NCI-H128 (cell line): ENCODE data around the gene CDH12.
"Not testable (repeated sequence)": the region's sequence is repeated elsewhere in the genome, so short reads cannot be mapped to it uniquely, and the experiment has no call there.

Experiments used
- DNase-seq: peaks from one replicate; lab custom pipeline; 2025; ENCODE audit not compliant: unreplicated experiment; lab: John Stamatoyannopoulos, UW

The CDH12 gene

DNA sequence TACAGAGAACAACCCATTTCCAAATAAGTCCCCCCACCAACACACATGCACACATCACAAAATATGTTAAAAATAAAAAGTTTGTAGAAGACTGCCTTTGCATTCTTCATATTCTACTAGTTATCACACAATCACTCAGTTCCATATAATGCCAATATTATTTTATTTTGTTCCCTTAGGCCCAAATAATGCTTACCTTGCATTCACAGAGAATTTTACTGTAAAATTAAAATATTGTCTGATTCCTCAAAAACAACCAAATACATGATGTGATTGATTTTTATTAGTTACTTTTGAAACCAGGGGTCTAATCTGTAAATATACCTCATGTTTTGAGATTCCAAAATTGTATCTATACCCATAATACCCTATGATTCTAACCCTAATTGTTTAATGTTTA is 536.9 kb downstream of the CDH12 start:
- DNase-seq = no peak

DNA sequence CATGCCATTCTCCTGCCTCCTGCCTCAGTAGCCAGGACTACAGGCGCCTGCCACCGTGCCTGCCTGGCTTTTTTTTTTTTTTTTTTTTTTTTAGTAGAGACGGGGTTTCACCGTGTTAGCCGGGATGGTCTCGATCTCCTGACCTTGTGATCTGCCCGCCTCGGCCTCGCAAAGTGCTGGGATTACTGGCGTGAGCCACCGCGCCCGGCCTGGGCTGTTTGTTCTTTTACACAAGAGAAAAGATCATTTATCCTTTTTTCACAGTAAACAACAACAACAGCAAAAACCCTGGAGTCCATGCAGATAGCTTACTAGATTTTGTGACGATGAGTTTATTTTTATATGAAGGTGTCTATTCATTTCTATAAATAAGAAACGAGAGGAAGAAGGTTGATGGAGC is 538.1 kb downstream of the CDH12 start:
- not testable (repeated sequence) for DNase-seq

DNA sequence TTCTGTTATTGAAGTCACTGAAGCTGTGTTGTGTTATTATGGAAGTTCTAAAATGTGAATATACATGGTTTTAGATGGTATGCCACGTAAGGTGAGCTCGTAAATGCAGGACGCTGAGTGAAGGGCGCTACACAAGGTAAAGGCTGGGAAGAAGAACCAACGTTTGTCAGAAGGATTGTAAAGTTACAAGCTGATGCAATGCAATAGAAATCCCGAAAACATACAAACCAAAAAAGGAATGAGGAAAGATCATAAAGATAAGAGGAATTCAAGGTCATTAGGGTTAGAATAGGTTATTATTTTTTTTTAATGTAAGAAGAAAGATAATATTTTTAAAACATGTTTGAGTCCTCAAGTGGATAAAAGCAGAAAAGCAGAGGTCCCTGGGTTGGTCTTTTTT is 538.6 kb downstream of the CDH12 start:
- no peak for DNase-seq

DNA sequence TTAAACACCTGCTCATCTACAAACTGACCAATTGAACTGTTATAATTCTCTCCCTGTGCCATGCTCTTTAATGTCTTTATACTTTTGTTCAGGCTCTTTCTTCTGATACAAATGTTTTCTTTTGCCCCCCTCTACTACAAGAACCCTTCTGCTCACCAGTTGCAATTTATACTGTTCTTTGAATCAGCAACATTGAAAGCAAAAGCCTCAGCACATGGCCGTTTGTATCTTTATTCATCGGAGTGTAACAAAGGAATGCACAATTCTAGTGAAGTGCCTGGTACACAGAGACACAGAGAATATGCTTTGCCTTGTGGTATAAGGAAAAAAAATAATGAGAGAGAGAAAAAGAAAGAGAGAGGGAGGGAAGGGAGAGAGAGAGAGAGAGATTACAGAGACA is 547.1 kb downstream of the CDH12 start:
- DNase-seq = no peak

DNA sequence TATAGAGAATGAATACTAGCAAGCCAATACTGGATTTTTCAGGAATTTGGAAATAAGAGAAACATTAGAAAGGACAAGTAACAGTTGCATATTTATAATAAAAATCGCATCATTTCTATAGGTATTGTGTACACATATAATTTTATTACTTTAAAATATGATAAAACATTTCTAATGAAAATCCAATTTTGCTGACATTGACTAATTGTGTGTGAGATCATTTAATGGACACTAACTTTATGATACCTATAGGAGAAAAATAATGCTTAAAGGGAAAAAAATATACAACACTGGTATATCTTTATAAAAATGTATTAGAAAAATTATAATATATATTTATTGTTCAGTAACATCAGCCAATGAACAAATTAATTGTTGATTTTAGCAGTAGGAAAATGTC is 557.3 kb downstream of the CDH12 start:
- no peak for DNase-seq

DNA sequence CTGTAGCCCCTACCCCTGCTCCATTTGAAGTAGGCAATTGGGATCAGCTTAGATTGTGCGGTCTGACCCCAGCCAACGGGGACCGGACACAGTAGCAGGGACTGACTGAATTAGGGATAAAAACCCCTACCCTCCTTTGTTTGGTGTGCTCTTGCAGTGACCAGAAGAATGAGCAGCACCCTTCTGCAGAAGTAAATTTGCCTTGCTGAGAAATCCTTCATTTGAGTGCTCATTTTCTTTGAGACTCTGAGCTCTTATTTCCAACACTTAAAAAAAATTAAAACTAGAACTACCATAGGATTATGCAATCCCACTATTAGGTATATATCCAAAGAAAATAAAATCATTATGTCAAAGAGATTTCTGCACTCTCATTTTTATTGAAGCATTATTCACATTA is 560.0 kb downstream of the CDH12 start:
- no peak for DNase-seq

DNA sequence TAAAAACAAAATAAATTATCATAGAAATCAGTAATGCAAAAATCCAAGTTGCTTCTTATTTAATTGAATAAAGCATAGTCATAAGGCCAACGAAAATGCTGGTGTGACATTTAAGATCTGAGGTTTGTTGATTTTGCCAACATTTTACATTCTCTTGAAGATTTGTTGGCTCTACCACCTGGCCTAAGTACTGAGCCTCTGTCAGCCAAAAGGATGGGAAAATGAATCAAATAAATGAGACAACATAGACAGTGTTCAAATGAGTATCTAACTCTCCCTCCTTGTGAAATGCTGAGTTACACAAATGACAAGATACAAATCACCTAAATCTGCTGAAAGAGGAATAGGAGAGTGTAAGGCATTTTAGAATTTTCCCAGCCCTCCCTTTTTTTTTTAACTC is 575.0 kb downstream of the CDH12 start:
- no peak for DNase-seq

DNA sequence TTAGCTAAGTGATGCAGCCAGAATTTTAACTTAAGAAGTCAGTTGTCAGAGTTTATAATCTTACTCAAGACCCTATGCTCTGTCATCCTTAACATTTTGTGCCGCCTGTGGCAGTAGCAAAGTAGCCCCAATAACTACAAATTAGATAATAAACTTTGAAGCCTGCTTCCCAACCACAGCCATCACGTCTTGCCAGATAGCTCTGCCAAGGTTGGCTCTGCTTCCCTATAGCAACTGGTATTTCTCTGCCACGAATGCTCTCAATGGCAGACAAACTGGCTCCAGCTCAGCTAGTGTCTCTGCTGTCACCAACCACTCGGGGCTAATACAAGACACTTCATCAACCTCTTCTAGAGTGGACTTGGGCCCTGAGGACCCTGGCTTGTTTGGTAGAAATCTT is 576.1 kb downstream of the CDH12 start:
- no peak for DNase-seq

DNA sequence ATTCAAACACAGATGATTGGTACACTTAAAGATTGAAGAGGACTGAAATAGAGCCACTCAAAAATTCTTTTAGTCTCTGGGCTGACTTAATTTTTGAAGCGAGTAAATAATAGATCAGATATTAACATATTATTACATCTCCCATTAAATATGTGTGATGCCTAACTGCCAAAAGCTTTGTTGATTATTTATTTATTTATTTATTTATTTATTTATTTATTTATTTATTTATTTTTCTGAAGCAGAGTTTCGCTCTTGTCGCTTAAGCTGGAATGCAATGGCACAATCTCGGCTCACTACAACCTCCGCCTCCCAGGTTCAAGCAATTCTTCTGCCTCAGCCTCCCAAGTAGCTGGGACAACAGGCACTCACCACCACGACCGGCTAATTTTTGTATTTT is 587.3 kb downstream of the CDH12 start:
- DNase-seq = not testable (repeated sequence)

DNA sequence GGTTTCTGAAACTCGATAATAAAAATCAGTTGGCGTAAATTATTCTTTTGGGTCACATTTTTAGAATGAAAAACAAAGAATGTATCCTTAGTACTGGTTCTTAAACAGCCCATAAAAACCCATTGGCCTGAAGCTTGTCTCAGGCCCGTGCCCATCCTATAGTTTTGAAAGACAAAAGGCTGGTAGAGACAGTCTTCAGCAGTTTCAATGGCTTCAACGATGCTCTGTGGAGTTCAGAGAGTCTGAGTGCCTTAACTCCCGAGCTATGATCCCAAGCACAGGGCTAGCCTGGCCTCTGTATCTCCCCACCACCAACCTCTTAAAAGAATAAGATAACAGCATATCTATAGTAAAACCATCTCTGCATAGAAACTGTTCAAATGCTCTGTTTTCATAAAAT is 595.0 kb downstream of the CDH12 start:
- no peak for DNase-seq

DNA sequence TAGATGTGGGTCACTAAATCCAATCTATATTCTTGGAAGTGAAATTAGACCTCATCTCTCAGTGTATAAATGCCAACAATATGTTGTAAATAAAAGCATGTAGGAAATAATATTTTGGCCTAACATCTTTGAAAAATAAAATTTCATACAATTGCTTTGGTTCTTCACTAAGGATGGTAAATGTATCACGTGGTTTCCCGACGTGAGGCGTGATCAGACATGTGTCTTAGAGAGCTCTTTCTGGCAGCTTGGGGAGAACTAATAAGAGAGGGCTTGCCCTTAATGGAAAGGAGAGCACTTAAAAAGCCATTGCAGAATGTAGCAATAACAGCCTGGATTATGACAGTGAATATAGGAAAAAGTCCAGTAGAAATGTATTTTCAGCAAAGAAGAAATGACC is 602.6 kb downstream of the CDH12 start:
- DNase-seq = no peak

DNA sequence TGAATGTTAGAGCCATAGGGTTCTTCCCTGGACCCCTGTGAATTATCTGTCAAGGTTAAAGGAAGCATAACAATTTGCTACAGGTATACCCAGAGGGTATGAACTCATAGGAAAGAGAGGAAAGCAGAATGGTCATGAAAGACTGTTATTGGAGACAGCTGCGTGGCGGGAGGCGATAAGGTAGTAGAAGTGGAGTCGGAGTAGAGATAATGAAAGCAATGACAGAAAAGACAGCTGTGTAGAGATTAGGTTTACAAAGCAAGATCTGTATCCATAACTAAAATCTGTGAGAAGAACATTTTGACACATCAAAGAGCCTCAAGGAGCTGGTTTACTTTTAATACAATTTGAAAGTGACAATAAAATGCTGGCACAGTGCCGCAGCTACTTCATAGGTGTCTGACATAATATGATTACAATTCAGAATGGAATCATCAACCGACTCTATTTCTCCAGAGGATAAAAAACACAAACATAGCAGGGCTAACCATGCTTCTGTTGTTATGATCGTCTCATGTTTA is 603.9 kb downstream of the CDH12 start:
- no peak for DNase-seq

DNA sequence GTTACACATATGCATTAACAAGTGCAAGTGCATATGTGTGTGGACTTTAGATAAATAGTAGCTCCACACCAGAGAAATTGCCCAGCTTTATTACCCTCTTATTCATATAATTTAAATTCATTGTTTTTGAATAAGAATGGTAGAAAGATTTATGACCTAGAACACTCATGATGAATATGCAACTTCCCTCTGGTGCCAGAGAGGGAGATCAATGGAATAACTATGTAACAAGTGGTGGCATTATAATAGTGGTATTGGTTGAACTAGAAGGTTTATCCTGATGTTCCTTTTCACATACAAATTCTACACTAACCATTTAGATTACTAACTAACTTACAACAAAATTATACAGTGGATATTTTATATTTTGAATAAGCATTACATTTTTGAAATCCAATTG is 607.4 kb downstream of the CDH12 start:
- no peak for DNase-seq

DNA sequence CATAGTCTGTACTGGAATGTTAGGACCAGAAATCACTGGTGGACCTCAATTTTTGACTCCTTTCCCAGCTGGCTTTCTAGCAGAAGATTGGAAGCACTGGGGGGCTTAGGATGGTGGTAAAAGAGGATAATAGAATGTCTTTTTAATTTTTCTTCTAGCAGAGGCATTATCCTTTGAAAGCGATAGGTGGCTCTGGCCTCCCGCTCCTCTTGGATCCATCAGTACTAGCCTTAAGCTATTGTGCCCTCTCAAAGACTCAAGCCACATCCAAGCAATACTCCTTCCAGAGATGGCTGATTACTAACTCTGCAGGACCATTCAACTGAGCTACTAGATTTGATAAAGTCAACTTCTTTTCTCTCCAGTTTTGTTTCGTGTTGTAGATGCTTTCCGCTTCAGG is 610.6 kb downstream of the CDH12 start:
- no peak for DNase-seq

DNA sequence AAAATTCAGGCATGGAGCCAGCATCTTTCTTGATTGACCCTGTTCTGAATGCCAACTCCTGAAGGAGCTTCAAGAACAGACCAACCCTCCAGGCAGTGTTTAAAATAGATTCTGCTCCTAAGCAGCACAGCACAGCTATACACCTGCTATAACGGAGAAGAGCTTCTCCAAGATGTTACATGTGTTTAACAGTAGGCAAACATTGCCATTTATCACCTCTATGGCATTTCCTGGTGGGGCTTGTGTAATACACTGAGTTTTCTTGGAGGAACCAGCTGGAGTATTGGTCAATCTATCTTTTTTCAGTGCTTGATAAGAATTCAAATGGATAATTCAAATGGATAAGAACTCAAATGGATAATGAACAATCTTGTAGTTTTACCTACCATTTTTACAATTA is 615.1 kb downstream of the CDH12 start:
- no peak for DNase-seq

DNA sequence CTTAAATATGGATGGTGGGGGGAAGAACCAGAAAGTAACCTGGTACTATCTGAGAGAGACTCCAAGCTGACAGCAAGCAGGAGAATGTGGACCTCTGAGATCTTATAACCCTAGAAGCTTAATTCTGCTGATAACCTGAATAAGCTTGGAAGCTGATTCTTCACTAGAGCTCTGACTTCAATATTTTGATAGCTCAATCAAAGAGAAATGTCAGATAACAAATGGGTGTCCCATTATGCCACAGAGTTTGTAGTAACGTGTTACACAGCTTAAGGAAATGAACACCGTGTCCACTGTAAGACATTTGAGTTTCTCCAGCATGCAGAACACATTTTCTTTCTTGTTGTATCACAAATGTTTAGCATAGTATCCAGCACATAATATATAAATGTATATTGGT is 626.7 kb downstream of the CDH12 start:
- no peak for DNase-seq

DNA sequence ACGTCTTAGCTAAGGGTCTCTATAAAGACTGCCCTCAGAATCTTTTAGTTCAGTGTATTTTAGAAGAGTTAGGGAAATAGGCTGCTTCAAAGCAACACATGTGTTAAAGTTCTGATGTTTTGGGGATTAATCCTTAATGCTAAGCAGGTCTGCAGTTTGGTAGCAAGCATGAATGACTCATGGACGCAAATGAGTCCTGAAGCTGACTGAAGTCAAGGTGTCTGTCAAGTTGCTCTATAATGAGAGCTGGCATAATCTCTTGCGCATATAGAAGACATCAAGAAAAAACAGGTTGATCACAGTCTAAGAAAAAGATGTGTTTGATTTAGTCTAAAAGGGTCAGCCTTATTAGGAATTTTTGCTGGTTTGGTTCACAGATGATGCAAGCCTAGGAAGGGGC is 630.1 kb downstream of the CDH12 start:
- no peak for DNase-seq

DNA sequence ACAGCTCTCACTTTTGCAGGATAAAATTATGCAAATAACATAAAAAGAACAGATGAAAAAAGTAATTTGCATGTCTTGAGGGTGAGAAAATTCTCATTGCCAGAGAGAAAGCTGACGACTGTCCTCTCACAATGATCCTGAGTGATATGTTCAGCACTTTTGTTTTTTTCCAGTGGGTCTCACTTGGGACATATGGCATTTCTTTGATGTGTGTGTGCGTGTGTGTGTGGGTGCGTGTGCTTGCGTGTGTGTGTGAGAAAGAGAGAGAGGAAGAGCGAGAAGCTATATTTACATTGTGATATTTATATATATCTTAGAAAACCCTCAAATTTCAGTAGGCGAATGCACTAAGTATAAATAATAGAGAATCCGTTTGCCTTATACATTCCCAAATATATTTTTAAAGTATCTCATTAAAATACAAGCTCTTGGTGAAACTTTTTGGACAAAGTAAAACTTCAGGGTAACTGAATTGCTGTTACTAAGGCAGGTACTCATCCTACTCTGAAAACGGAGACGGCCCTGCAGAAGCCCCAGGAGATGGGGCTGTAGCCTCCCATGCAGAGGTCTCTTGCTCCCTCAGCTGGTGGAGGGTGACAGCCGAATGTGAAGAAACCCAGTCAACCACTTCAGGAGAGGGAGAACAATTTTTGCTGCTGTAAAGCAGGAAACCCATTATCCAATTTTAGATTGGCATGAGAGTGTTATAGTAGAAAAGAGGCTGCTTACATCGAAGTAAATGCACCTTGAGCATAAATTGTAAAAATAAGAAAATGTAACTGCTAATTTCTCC is 639.2 kb downstream of the CDH12 start:
- DNase-seq = not testable (repeated sequence)

DNA sequence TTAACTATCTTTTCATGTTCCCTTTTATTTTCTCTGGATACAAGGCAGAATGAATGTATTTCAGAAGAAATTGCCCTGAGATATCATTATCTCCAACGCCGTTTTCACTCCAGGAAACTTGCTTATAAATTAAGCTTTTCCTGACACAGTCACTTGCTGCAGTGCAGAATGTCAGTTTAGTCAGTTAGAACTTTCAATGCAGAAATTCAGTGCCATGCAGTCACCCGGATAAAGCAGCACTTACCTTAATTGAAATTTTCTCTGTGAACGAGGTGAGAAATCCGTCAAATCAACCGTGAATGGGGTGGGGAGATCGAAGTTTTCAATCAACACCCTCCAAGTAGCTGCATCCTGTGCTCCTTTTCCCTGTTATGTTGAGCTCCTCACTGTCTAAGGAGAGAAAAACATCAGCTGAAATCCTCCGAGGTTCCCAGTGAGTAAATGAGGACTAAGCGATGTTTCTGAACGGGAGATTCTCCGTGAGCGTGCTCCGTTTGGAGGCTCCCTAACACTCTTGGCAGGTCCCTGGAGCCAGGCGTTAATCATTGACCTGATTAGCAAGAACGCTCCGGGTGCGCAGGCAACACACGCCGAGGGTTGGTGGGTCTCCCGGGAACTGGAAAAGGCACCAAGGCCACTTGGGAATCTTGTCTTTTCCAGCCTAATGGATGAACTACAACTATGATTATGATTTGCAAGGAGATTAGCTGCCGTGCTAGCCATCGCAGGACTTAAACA is 640.7 kb downstream of the CDH12 start:
- not testable (repeated sequence) for DNase-seq

DNA sequence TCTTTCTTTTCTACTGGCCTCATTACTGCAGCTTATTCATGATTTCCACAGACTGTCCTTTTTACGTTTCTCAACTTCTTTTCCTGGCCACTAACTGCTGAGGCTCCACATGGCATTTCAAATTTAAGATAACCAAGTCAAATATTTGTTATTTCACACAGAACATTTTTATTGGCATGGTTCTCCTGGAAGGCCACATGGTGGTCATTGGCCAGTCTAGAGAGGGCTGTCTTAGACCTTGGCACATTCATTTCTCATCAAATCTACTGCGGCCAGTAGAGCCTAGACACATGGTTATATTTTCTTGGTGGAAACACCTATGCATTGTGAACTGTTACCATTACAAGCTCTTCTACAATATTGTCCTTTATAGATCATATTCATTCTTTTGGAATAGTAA is 644.7 kb downstream of the CDH12 start:
- not testable (repeated sequence) for DNase-seq

DNA sequence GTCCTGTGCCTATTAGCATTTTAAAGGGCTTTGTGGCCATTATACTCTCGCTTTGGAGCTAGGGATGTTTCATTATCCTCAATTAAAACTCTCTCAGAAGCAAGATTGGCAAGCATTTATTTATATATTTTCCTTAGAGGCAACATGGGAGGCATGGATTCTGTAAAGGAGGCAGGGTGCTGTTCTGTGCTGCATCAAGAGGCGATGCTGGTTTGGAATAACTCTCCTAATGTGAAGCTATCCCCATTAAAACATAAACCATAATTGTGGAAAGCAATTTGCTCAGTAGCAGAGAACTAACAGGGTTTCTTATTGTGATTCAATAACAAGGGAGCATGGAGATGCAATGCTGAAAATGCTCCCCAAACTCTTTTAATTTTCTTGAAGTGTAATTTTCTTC is 664.5 kb downstream of the CDH12 start:
- DNase-seq = not testable (repeated sequence)

DNA sequence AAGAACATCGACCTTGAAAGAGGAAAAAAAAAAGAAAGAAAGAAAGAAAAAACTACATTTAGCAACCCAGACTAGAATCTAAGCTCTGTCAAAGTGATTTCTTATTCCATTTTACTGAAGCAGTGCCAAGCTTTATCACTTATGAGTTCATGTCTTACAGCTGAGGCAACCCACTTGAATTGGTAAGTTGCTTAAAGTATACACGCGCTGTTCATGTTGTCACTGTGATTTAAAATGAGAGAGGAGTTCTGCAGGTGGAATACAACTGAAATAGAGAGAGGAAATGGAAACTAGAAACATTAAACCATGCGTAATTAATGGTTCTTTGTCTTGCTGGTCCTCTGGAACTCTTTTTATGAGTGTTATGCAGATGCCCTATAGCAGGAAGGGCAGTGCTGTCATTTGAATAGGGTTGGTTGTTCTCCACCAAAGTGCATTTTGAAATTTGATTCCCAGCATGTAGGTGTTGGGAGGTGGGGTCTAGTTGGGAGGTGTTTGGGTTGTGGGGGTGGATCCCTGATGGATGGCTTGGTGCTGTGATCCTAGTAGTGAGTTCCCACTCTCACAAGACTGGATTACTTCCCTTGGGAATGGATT is 665.4 kb downstream of the CDH12 start:
- not testable (repeated sequence) for DNase-seq
